IPS DF 4.7 (cell line): ENCODE results near the gene CISD3.

Experiments
- DNase-seq: peaks from one replicate; pipeline ENCODE4 v3.0.0-alpha.2; 2013; ENCODE audit warnings: low spot score; ENCODE audit errors: extremely low read depth

CISD3 gene

GRCh38 chr17:38773258-38773657 lies 43.1 kb downstream of the CISD3 start:
- DNase-seq: no peak

GRCh38 chr17:38777641-38778250 lies 47.6 kb downstream of the CISD3 start:
- no peak for DNase-seq

- no peak for DNase-seq
These were observed 50.0 kb downstream of the CISD3 start for GRCh38 chr17:38779965-38780752.

- DNase-seq: no peak
These were observed 53.1 kb downstream of the CISD3 start for GRCh38 chr17:38783227-38783626.
